GM18498 (cell line): ENCODE data around the gene POT1.

ENCODE experiments used
- ATAC-seq: cut with Tn5 transposase; IDR thresholded peaks from one replicate; pipeline ENCODE4 v1.9.1; 2021; ENCODE audit warnings: mild to moderate bottlenecking, moderate library complexity; ENCODE audit not compliant: unreplicated experiment

The POT1 gene

GRCh38 chr7:124775422-124775821 lies 154.2 kb downstream of the POT1 start:
- no peak for ATAC-seq

GRCh38 chr7:124773938-124774337 lies 155.7 kb downstream of the POT1 start:
- ATAC-seq, result no peak

GRCh38 chr7:124773339-124773738 lies 156.3 kb downstream of the POT1 start:
- no peak for ATAC-seq
